Measurements from ENCODE around the gene MACO1.
A peak's percentile ranks its signal among the peaks of the same experiment; 100 is the strongest.
"Not testable (repeated sequence)": the region's sequence is repeated elsewhere in the genome, so short reads cannot be mapped to it uniquely, and the experiment has no call there.

The MACO1 gene

DNA sequence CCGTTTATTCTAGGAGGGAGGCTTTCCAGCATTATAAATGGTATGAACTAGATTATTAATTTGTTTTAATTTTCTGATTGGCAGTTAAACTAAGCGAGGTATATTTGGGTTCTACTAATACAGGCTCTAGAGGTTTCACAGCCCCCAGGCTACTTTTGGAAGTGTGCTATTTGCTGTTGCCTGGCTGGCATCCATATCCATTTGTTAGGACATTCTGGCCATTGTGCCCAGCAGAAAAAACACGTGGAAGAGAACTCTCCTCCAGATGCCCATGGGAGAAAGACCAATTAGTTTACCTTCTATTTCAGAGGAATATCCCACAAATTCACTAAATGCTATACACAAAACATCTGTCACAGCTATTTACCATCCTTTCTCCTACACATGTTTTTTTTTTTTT is 29.3 kb downstream of the MACO1 start:
- DNase-seq = no peak

DNA sequence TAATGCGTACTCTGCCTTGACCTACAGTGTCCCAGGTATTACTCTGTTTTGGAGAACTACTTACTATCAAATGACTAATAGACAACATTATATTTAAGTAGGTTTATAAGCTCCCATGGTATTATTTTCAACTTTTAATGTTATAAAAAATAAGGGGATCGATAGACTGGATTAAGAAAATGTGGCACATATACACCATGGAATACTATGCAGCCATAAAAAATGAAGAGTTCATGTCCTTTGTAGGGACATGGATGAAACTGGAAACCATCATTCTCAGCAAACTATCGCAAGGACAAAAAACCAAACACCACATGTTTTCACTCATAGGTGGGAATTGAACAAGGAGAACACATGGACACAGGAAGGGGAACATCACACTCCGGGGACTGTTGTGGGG is 30.1 kb downstream of the MACO1 start:
- DNase-seq = not testable (repeated sequence)

DNA sequence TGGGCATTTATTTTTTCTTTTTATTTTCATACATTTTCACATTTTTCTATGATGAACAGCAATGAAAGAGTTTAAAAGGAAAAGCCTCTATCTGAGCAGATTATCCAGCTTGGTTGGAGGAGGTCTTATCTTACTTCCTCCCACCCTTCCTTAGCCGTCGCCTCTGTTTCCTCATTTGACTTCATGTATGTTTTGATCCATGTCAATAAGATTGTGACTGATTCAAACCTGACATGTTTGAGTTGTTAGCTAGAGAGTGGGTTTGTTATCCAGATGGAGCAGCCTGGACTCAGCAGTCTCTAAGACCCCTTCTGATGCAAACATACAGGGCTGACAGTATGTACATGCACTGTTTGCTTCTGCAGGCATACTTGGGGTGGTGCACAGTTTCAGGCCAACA is 31.2 kb downstream of the MACO1 start:
- no peak for DNase-seq

DNA sequence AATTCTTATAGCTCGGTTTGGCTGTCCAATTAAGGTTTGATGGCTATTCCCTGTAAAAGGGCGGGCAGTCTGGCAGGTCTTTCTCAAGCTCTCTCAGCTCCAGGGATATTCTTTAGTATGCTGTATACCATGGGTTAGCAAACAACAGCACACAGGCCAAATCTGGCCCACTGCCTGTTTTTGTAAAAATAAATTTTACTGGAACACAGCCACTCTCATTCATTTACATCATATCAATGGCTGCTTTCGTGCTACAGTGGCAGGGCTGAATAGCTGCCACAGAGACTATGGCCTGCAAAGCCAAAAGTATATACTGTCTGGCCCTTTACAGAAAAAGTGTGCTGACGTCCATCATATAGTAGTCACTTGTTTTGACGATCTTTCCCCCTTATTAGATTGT is 32.0 kb downstream of the MACO1 start:
- DNase-seq = no peak

DNA sequence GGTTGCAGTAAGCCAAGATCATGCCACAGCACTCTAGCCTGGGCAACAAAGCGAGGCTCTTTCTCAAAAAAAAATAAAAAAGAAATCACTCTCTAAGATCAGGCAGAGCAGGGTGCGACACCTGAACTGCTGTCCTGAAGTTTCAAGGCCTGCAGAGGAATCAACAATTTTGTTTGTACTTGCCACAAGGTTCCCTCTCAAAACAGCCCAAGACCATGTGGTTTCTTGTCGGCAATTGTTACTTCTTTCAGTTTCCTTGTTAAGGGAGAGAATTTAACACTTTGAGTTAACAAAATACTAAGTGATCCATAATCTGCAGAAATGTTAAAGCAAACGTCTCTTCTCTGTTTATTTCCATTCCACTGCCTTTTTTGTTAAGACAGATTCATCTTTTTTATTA is 36.5 kb downstream of the MACO1 start:
- DNase-seq = no peak

DNA sequence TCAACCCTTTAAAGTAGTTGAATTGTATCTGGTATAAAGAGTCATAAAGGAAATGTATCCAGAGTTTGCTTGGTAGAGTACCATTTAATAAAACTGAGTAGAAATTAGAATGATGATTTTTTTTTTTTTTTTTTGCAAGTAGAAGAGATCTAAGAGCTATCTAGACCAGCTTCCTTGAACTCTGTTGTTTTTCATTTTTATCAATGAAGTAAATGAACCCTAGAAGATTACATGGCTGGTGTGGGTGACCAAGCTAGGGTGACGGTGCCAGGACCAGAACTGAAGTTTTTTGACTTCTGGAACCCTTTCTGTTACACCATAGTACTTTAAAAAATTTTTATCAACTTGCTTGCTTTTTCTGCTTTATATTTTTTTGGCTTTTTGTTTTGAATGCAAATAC is 36.9 kb downstream of the MACO1 start:
- DNase-seq = no peak

DNA sequence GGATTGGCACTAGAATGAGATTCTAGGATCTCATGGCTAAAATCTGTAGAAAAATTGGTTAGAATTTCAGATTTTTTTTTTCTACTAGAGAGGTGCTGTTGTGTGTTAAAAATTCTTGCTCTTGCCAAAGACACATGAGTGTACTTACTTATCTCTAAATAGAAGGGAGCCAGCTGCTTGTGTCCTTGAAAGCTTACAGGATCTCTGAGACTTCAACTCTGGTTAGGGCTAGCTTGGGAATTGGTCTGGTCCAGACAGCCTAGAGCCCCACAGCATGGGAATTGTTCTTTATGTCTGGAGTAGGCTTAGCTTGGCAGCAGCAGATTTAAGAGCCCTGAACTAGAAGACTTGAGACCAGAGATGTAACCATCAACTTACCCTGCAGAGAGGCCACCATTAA is 37.3 kb downstream of the MACO1 start:
- DNase-seq = no peak

DNA sequence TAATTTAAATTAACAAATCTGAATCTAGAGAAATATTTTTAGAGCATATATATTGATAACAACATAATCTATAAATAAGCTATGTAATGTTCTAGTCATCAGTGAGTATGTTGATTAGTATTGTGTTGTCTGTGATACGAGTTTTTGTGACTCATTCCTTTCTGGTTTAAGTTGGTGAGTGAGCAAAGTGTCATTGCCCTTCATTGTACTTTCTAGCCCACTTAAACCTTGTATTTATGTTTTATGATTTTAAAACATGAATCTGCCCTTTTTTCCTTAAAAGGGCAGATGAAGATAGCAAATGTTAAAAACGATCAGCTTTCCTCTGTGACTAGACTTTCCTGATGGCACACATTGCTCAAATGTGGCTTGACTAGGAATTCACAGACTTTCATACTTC is 38.5 kb downstream of the MACO1 start:
- DNase-seq = no peak

DNA sequence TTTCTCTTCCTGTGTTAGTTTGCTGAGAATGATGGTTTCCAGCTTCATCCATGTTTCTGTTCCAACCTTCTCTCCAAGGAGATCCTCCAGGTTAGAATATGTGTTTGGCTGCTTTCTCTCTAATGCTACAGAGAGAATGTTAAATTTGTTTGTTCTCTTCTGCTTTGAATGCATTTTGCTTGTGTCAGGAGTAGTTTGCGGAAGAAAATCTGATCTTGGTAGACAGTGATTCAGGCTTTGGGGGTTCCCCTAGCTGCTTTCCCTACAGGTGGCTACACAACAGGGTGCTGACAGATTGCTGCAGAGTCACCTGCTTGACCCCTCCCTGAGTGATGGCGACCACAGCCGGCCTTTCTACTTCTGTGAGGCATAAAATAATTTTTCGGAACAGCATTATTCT is 41.8 kb downstream of the MACO1 start:
- DNase-seq = peak; percentile 13 to 23

DNA sequence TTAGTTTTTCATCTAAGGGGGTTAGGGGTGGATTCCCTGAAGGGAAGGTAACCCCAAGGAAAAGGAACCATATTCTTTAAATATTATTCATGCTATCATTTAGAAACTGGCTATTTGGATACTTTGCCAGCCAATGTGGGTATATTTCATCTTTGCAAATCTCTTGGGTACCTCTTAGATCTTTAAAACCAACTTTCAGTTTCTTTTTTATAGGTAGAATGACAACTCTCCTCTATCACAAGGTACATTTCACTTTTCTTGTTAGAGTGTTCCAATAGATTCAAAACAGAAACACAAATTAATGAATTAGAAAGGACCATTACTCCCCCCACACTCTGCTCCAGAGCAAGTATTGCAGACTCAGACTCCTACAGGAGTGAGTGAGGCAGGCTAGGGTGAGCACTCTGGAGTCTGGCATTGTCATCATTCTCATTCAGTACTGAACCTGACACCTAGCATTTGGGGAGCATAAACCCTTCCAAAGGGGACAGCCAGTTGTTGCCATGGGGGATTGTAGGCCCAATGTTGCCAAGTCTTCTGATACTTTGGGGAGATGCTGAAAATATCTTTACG is 43.0 kb downstream of the MACO1 start:
- DNase-seq = no peak

DNA sequence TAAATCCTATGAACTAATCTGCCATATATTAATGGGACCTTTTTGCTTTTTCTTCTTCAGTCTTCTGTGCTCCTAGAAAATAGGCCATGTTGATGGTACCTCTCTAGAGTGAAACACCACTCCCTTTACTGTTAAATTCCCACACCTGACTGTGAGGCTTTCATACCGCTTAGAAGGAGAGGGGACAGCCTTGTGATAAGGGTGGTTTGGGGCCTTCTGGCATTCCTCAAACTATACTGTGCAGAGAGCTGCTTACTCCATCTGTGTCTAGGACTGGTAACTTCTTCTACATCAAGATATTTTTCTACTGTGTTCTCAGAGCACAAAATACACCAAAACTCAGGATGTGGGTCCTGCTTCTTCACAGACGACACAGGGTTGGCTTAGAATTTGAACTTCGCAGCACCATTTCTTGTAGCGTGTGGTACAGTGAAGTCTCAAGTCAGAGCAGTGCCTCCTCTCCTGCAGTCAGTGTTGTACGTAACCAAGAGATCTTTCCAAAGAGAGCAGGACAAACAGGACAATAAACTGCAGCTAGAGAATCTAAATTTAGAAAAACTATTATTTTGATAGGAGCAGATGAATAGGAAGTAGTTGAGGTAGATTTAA is 43.8 kb downstream of the MACO1 start:
- no peak for DNase-seq

DNA sequence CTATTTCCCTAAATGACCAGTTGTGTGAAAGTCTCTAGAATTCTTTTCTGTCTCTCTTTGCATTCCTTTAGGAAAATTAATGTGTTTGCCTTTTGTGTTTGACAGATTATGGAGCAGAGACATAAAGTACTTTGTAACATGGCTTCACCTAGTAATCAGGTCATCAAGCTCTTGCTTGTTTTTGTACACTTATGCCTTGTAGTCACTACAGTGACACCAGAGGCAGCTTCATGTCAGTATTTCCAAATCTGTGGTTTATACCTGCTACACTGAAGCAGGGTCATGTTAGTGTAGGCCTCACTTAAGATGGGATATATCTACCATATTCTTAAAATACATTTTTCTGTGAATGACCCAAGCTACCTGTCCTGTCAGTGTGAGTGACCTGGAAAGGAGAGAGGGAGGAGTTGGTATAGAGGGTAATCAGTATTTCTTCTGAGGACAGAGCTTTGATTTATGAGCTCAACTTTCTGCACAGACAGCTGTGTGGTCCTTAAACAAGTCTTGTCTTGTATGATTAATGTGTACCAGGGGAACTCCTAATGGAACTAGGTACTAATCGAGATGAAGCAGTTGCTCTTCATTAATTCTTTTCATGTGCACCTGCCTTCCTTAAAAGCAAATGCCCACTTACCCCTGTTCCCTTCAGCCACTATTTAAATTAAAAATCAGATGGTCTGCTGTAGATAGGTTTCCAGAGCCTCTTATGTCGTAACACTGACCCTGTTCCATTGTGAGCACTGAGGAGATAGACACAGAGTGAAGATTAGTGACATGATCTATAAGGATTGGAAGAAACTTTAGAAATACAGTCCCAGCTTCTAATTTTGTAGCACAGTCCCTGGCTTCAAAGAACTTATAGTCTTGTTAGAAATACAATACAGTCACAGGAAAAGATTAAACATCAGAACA is 45.7 kb downstream of the MACO1 start:
- no peak for DNase-seq

DNA sequence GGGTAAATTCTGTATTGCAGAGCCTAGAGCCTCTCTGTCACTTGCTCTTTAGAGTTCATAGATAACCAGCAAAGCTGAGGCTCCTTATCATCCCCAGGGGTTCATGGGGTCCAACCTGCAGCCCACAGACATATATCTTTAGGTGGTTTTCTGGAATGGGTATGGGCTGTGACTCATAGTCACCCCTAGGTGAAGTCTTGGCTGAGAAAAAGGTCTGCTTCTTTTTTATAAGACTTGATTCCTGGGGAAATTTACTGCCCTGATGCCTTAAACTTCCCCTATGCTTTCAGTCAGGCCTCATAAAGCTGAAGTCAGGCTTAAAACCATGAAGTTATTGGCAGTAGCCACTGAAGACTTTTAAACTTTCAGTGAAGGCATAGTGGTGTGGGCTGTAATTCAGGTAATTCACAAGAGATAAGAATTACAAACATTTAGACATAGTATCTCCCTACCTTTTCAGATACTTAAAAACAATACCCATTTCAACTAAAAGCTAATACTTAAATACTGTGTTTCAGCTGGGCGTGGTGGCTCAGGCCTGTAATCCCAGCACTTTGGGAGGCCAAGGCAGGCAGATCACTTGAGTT is 46.8 kb downstream of the MACO1 start:
- no peak for DNase-seq

DNA sequence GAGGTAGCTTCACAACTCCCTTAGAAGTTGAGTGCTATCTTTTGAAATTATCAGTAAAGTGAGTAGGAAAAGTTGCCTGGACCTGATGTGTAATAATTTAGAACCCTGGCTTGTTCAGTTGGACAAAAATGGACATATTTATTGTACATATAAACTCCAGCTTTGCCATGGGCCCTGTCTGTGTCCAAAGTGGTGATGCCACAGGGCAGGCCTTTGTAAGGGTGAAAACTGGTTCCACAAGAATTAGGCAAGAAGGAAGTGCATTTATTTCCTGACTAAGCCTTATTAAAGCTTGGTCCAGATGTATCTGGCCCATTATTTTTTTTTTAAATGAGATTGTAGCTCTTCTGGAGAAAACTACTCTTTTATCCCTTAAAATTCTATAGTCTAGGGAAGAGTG is 47.9 kb downstream of the MACO1 start:
- DNase-seq = no peak

DNA sequence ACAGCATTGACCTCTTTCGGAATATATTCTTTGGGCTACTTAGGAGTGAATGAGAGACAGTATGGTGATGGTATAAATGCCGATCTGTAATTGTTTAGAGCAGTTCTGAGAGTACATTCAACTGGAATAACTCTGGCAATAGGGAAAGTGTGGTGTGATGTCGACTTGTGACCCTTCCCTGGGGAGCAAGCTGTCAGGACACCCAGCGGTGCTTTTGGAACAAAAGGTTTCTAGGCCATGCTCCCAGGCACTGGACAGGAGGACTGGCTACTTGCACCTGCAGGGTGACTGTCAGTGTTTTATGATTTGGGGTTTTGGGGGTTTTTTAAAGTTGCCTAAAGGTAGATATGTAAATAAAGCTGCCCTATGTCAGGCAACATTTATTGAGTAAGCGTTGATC is 50.9 kb downstream of the MACO1 start:
- DNase-seq = no peak

DNA sequence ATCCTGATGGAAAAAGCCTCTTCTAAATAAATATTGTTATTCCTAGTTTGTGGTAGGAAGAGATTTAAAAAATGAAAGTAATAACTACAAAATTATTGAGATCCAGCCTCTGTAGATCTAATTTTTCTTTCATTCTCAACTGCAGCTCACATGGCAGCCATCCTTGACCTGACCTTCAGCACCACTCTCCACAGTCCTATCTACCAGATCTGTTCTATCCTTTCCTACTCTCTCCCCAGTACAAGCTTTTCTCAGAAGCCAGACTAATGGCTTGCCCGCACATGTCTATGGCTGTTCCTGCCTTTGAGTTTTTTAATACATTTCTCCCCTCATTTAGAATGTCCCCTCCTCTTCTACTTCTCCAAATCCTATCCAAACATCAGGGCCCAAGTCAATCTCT is 51.5 kb downstream of the MACO1 start:
- DNase-seq = no peak

DNA sequence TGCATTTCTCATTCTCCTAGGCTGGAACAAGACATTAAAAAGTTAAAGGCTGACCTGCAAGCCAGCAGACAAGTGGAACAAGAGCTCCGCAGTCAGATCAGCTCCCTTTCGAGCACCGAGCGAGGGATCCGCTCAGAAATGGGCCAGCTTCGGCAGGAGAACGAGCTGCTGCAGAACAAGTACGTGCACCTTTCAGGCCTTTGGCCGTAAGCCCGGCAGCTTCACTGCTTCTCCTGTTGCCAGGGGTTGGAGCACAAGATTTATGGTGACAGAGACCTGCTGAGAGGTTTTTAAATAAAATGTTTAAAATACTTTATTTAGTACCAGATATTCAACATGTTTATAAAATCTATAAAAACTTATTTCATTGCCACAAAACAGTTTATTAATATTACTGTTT is 53.4 kb downstream of the MACO1 start:
- DNase-seq = no peak

DNA sequence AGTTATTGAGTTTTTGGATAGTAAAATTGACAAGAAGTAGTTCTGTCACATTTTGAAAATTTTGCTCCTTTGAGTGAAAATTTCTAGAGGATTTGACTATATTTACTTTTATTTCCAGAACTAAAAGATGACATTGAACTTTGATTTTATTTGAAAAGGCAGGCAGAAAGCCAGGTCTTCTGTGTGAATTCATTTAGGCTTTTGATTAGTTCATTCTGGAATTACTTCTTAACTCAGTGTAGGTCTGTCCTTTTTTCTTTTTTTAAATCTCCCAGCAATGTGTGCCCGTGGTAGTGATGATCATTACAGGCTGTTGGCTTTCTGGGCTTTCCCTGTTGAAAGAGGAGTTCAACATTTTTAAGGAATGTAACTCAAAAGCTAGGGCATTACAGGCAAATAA is 53.8 kb downstream of the MACO1 start:
- DNase-seq = no peak

DNA sequence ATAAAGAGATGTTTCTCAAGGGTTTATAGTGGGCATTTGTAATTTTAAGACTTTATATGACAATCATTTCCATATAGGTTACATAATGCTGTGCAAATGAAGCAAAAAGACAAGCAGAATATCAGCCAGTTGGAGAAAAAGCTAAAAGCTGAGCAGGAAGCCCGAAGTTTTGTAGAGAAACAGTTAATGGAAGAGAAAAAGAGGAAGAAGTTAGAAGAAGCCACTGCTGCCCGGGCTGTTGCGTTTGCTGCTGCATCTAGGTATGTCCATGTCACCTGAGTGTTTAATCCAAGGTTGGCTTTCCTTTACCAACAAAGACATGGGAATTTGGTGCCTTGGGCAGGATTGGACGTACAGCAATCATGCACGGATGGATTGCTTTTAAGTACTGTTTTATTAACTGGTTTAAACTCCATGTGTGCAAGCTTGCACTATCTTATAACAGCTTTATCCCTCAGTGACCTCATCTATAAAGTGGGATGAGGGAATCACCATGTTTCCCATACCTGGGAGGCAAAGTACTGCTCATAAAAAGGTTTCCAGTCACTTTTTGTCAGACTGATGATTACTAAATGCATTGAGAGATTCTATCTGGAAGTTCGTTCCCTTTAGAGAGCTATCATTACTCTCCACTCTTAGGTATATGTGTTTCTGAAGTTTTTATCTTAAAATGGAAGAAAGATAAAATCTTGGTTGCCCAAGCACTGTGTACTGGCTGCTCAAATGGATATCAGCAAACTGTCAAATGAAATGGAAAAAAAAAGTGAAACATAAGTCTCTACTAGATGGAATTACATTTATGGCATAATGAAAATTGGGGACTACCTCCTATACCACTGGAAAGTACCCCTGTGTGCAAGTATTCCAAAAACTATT is 55.1 kb downstream of the MACO1 start:
- DNase-seq = no peak

DNA sequence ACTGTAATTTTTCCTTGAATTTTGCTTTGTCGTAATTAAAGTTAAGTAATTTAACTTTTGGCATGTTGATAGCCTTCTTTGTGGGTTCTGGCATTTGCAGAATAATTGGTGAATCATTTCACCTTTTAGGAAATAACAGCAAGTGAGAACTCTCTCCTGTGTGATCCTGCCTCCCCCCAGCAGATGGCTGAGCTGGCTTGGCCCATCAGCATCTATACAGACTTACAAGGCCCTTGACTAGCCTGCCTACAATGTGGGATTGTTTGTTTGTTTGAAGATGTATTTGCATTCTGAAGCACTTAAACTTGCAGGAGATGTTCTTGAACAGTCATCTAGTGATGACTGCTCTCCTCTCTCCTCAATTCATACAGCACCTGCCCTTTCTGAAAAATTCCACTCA is 55.9 kb downstream of the MACO1 start:
- DNase-seq = no peak

DNA sequence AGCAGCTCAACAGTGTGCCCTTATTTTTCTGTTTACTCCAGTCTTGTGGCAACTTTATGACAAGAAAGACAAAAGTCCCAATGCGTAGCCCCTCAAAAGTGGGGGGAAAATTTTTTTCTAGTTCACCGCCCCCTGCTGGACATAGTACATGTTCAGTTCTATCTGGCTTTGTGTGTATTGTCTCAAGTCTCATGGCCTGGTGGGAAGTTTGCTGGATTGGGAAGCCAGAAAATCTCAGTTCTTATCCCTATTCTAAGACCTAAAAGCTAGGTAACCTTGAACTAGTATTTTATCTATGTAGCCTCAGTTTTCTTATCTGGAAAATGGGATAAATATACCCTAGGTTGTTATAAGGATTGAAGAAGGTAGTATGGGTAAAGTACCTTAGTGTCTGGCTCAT is 56.9 kb downstream of the MACO1 start:
- peak; percentile 45 to 51 for DNase-seq

DNA sequence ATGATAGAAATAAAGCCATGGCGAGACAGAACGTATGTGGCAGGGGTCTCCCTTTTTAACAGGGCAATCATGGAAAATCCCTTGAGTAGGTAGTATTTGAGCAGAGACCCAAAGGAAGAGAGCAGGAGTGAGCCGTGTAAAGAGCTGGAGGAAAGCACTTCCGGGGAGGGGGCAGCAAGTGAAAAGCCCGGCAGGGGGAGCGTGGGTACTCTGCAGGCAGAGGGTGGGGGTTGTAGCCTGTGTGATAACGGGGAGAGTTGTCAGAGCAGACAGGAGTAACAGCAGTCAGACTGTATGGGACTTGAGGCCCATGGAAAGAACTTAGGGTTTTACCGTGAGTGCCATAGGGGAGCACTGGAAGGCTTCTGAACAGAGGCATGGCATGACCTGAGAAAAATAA is 61.6 kb downstream of the MACO1 start:
- DNase-seq = no peak

DNA sequence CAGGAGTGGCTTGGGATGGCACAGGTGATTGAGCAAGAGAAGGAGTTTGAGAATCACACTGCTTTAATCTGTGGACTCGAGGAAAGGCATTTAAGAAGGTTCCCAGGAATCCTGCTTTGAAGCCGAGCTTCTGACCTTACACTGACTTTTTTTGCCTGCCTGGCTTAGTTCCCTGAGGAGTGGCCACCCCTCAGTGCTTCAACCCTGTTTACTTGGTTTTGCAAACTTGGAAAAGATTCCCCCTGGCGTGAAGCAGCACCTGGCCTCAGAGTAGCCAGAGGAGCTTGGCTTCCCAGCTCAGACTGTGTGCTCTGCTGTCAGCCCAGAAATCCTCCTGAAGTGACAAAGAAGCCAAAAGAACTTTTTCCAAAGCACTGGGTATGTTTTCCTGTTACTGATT is 64.3 kb downstream of the MACO1 start:
- no peak for DNase-seq

Measured in stimulated activated CD4-positive, alpha-beta T cell treated with anti-CD3 and anti-CD28 coated beads, Interleukin-2, amount 100 ng/mL, for 24 hours (primary cell).